Vagina (tissue), 2 donors: Measurements from ENCODE around the gene OR5AC2. TPM values are rescaled to one million over a fixed set of nuclear protein-coding genes. Genes with fewer than 3 reads are reported as not detected.

Experiments used
- DNase-seq, 2 donors: peaks; one replicate each; pipeline ENCODE4 v3.0.0-alpha.2; 2017; ENCODE audit errors: extremely low spot score in 2 of 2
- H3K27ac ChIP-seq: fragments of 200-600 bp; sonication (generic); one replicate; pipeline ENCODE4 v1.5.1; 2019
- H3K27me3 ChIP-seq: fragments of 200-600 bp; sonication (generic); one replicate; pipeline ENCODE4 v1.5.1; 2019
- H3K36me3 ChIP-seq, 2 donors: fragments of 200-600 bp; sonication (generic); one replicate each; pipeline ENCODE4 v1.5.1; 2017 to 2019
- H3K4me1 ChIP-seq: fragments of 200-600 bp; sonication (generic); one replicate; pipeline ENCODE4 v1.5.1; 2019
- H3K4me3 ChIP-seq, 2 donors: fragments of 200-600 bp; sonication (generic); 1 replicate in 1 of 2; 2 replicates in 1 of 2; pipeline ENCODE4 v1.5.1; 2016 to 2019
- H3K9me3 ChIP-seq: fragments of 200-600 bp; sonication (generic); one replicate; pipeline ENCODE4 v1.5.1; 2019
- CTCF ChIP-seq, 3 experiments: fragments of 450-650 bp in 2 of 3; fragments of 200-600 bp in 1 of 3; sonication (generic) in 1 of 3; IDR thresholded peaks; one replicate each; pipeline ENCODE4 v1.5.1; 2017 to 2019; ENCODE audit warnings: antibody characterized with exemption in 3 of 3, mild to moderate bottlenecking in 2 of 3, moderate library complexity in 2 of 3
- POLR2A ChIP-seq, 2 donors: fragments of 450-650 bp; IDR thresholded peaks; one replicate each; pipeline ENCODE4 v1.6.1; 2017; ENCODE audit warnings: antibody characterized with exemption in 2 of 2, mild to moderate bottlenecking in 2 of 2, moderate library complexity in 2 of 2
- POLR2AphosphoS5 ChIP-seq, 2 donors: sonication (generic); formaldehyde crosslinking; IDR thresholded peaks; one replicate each; pipeline ENCODE4 v1.9.0; 2017; ENCODE audit warnings: antibody characterized with exemption in 2 of 2, mild to moderate bottlenecking in 2 of 2, low read depth in 1 of 2; ENCODE audit not compliant: insufficient read depth in 1 of 2
- intact Hi-C: fragments of 100-400 bp; cut with DNase I; formaldehyde crosslinking; loops from one replicate; pipeline ENCODE4 v1.15.1; 2023
- total RNA-seq: library from RNA; depleted of rRNA; stranded (reverse); fragments of >200 nt; gene quantifications from one replicate; pipeline ENCODE4 v1.2.3, GENCODE V29; 2016

OR5AC2 gene
- total RNA-seq, 1 donor from 2014 or later: not detected

GRCh38 chr3:98108162-98108561 lies 21.2 kb downstream of the OR5AC2 start:
- DNase-seq: no peak
- intact Hi-C loops: no loop called here
- H3K27ac ChIP-seq: no peak overlapping the region
- H3K36me3 ChIP-seq: no peaks in the 10 kb centered on the region
- TF ChIP-seq POLR2A (IDR thresholded peaks at IDR 0.05) (no peak), POLR2AphosphoS5 (IDR thresholded peaks at IDR 0.05; ENCODE audit: insufficient read depth in 1 of 2, low read depth in 1 of 2) (no peak), CTCF (IDR thresholded peaks at IDR 0.05) (no peak)
- H3K4me1 ChIP-seq: no peaks in the 10 kb centered on the region
- H3K4me3 ChIP-seq: no peak overlapping the region
- no peaks in the 10 kb centered on the region for H3K9me3 ChIP-seq
- no peaks in the 10 kb centered on the region for H3K27me3 ChIP-seq

- intact Hi-C loops: no loop called here
- no peak for DNase-seq
- Histone ChIP-seq H3K27me3 (no peaks in the 10 kb centered on the region), H3K9me3 (no peaks in the 10 kb centered on the region), H3K36me3 (no peaks in the 10 kb centered on the region), H3K4me1 (no peaks in the 10 kb centered on the region), H3K27ac (no peak overlapping the region), H3K4me3 (no peak overlapping the region)
- TF ChIP-seq POLR2AphosphoS5 (IDR thresholded peaks at IDR 0.05; ENCODE audit: insufficient read depth in 1 of 2, low read depth in 1 of 2) (no peak), POLR2A (IDR thresholded peaks at IDR 0.05) (no peak), CTCF (IDR thresholded peaks at IDR 0.05) (no peak)
Observed at GRCh38 chr3:98109807-98110549, 23.0 kb downstream of the OR5AC2 start.

- intact Hi-C loops: no loop called here
- no peaks in the 10 kb centered on the region for H3K9me3 ChIP-seq
- H3K4me1 ChIP-seq: no peaks in the 10 kb centered on the region
- TF ChIP-seq POLR2A (IDR thresholded peaks at IDR 0.05) (no peak), POLR2AphosphoS5 (IDR thresholded peaks at IDR 0.05; ENCODE audit: insufficient read depth in 1 of 2, low read depth in 1 of 2) (no peak), CTCF (IDR thresholded peaks at IDR 0.05) (no peak)
- DNase-seq: no peak
- H3K4me3 ChIP-seq: no peak overlapping the region
- no peaks in the 10 kb centered on the region for H3K27me3 ChIP-seq
- H3K36me3 ChIP-seq: no peaks in the 10 kb centered on the region
- H3K27ac ChIP-seq: no peak overlapping the region
Observed at GRCh38 chr3:98110550-98110908, 23.6 kb downstream of the OR5AC2 start.

GRCh38 chr3:98114264-98114663 lies 27.3 kb downstream of the OR5AC2 start:
- Histone ChIP-seq H3K4me1 (no peaks in the 10 kb centered on the region), H3K4me3 (no peak overlapping the region), H3K27me3 (no peaks in the 10 kb centered on the region), H3K27ac (no peak overlapping the region), H3K9me3 (no peaks in the 10 kb centered on the region), H3K36me3 (no peaks in the 10 kb centered on the region)
- DNase-seq: no peak
- intact Hi-C loops: no loop called here
- TF ChIP-seq POLR2AphosphoS5 (IDR thresholded peaks at IDR 0.05; ENCODE audit: insufficient read depth in 1 of 2, low read depth in 1 of 2): no peak
- no peak for TF ChIP-seq POLR2A (IDR thresholded peaks at IDR 0.05)
- no peak for TF ChIP-seq CTCF (IDR thresholded peaks at IDR 0.05)

GRCh38 chr3:98115717-98116116 lies 28.7 kb downstream of the OR5AC2 start:
- Histone ChIP-seq H3K4me1 (no peaks in the 10 kb centered on the region), H3K27me3 (no peaks in the 10 kb centered on the region), H3K36me3 (no peaks in the 10 kb centered on the region), H3K9me3 (no peaks in the 10 kb centered on the region), H3K27ac (no peak overlapping the region), H3K4me3 (no peak overlapping the region)
- TF ChIP-seq CTCF (IDR thresholded peaks at IDR 0.05) (no peak), POLR2A (IDR thresholded peaks at IDR 0.05) (no peak), POLR2AphosphoS5 (IDR thresholded peaks at IDR 0.05; ENCODE audit: insufficient read depth in 1 of 2, low read depth in 1 of 2) (no peak)
- no peak for DNase-seq
- intact Hi-C loops: no loop called here
